HG02840 (cell line): ENCODE data around the gene PLXNC1.

ENCODE experiments used
- ATAC-seq: cut with Tn5 transposase; IDR thresholded peaks from one replicate; pipeline ENCODE4 v1.9.1; 2021; ENCODE audit warnings: mild to moderate bottlenecking, moderate library complexity, moderate number of reproducible peaks; ENCODE audit not compliant: unreplicated experiment, low FRiP score

The PLXNC1 gene

DNA sequence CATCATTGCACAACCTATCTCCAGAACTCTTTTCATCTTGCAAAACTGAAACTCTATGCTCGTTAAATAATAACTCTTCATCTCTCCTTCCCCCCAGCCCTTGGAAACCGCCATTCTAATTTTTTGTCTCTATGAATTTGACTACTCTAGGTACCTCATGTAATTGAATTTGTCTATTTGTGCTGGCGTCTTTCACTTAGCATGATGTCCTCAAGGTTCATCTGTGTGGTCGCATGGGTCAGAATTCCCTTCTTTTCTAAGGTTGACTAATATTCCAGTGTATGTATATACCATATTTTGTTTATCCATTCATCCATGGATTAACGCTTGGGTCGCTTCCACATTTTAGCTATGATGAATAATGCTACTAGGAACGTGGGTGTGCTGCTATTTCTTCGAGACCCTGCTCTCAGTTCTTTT lies 80.1 kb downstream of the PLXNC1 start:
- ATAC-seq, result peak; percentile 65

DNA sequence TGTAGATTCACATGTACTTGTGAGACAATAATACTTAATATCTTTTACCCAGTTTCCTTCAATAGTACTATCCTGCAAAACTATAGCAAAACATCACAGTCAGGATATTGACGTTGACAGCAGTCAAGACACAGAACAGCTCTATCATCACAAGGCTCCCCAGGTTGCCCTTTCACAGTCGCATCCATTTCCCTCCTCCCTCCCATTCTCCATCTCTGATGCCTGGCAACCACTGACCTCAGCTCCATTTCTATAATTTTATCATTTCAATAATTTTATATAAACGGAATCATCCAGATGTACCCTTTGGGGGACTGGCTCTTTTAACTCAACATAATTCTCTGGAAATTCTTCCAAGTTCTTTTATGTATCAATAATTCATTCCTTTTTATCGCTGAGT lies 81.5 kb downstream of the PLXNC1 start:
- no peak for ATAC-seq

DNA sequence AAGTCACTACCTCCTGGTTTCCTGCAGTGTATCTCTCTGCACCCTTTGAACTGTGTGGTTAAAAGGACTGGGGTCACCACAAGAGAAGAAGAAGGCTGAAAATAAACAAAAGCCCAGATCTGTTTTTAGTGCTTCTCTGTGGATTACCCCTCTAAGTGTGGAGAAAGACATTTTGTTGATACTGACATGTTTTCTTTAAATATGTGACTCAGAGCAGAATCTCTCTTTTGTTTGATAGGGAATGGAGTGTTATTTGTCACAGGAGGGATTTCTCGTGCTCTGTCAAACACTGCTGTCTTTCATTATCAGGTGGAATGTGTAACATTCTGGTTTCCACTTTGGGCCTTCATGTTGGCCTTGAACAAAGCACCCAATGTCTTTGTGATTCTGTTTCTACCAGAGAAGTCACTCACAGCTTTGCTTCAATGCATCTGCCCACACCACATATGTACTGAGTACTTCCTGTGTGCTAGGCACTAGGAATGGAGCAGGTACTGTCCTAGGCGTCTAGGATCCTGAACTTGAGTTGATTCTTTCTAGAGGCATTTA lies 82.1 kb downstream of the PLXNC1 start:
- no peak for ATAC-seq

DNA sequence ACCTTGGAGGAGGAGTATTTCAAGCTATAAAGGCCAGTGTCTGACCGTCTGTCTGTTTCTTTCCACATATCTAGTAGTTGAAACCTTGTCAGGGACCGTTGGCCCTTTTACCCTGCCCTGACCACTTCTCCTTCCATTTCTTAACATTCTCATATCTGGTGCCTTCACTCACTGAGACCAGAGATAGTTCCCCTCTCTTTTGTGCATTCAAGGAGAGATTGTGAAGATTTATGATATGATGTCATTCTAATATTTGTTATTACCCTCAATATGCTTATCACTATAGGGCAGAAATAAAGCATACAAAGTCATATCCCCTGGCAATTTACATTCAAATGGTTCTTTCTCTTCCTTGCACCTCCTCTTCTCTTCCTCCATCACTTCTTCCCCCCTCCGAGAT lies 83.3 kb downstream of the PLXNC1 start:
- ATAC-seq, result no peak

DNA sequence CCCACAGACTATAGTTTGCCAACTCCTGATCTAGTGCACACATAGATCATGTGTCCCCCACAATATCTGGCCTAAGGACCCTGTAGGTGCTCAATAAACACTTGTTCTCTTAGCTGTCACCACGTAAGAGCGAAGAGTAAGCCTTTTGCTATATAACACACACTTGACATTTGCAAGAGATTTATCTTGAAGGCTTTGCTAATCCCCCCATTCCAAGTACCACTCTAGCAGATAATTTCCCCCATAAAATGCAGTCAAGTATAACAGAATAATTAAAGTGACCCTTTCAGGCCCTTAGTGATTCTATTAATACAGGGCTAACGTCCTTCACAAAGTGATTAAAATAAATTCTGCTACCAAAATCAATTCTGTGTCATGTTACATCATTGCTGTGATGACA lies 87.5 kb downstream of the PLXNC1 start:
- ATAC-seq, result no peak

DNA sequence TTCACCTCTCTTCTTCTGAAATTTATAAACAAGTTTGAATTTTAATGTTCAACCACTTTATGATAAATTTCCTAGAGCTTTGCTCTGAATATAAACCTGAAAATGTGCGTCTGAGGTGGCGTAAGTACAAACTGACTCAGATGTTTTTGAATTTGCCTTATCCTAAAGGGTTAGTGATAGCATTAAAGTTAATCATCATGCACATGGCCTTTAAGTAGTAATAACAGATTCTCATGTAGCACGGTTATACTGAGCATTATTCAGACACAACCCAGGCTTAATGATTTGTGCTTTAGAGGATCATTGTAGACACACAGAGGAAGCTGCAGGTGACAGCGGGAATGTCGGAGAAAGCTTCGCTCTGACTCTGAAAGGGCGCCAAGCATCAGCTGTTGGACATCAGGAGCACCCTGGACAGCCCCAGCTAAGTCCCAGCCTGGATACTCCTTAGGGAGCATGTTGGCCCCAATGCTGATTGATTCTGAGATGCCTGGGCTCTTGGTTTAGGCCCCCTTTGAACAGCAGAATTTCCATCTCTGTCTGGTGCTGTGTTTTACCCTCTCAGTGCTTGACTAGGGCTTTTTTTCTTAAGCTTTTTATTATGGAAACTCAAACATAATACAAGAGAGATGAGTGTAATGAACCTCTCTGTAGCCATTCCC lies 91.1 kb downstream of the PLXNC1 start:
- no peak for ATAC-seq

DNA sequence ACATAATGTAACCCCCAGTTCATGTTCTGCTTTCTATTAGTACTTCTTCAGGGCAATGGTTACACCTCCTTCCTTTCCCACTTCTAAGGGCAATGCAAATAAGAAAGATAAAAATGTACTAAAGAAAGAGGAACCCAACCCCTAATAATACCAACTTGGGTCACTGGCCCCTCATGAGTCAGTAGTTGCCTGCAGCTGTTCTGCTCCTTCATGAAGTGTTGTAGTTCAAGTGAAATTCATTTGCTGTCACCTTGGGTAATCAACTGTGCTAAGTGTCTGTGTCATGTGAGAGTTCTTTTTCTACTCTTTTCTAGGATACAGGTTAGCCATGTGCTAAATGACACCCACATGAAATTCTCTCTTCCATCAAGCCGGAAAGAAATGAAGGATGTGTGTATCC lies 91.8 kb downstream of the PLXNC1 start:
- peak; percentile 91 for ATAC-seq

DNA sequence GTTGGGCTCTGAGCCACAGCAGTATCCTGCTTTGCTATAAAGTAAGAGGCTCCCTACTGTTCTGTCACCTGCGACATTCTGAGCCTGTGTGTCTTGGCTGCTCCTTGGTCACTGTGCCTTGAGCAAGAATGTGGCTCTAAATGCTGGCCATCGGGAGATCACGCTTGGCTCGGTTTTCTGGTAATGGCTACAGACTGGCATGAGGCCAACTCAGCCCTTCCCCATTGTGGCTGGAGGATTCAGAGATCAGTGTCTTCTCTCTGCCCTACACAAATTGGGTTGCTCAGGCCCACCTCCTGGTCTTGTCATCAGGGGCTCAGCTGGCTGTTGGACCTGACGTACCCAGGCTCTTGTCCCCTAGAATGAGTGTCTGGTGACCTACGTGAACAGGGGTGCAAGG lies 94.5 kb downstream of the PLXNC1 start:
- ATAC-seq, result no peak

DNA sequence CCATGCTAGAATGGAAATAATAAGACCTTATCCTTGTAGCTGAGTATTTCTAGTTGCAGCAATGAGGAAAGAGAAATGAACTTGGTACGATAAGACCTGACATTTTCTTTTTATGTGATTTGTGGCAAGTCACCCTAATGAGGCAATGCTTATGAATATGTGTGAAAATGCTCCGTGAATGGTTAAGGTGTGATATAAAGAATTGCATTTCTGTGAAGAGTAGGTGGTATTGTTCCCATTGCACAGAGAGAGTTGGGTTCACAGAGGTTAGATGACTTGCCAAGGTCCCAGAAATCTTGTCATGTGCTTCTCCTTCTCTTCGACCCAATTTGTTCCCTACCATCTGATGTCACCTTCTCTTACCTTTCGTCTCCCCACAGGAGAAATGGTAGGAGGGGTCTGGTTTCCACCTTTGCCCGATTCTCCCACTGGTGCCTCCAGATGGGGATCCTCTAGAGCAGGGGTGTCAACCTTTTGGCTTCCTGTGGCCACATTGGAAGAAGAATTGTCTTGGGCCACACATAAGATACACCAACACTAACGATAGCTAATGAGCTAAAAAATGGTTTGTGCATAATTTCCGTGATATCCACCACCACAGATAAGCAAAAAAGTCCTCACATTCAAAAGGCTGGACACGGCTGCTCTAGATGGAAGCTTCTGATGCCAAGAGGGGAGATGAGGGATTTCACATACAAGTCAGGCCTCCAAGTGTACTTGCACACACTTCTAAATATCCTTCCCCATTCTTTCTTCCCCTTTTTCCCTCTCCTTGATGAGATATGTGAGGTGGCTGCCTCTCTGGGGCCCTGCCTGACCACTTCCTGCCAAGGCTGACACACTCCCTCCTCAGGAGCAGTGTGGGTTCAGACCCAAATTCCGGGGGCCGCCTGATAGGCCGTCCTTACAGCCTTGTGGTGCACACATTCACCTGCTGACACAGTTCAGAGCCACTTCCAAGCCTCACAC lies 96.1 kb downstream of the PLXNC1 start:
- ATAC-seq, result peak; percentile 50

DNA sequence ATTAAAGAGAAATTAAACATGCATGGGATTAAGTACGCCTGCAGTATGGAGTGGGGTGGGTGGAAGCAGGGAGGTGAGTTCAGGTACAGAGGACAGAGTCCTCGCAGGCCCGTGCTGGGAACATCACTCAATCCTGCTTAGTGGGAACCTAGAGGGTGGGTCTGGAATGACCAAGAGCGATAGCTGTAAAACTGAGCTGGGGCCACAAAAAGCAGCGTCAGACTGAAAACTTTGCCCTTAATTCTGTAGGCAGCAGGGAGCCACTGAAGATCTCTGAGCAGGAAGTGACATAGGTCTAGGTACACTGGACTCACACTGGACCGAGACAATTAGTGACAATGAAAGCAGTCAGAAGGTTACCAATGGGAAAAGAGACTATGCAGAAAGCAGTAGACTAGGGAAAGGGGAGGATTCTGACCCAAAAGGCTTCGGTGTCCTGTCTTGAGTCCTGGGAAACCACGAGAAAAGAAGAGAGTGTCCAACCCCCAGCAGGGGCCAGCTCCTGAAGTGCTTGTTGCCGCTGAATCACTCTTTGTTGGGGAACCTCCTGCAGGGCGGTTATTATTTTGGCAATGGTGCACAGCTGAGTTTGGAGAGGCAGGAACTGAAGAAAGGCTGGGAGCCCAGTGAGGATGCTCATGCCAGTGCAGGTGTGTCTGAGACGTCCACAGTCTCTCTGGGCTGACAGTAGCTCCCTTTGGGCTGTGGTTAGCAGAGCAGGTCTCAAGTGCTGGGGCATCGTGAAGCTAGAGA lies 97.4 kb downstream of the PLXNC1 start:
- ATAC-seq, result no peak

DNA sequence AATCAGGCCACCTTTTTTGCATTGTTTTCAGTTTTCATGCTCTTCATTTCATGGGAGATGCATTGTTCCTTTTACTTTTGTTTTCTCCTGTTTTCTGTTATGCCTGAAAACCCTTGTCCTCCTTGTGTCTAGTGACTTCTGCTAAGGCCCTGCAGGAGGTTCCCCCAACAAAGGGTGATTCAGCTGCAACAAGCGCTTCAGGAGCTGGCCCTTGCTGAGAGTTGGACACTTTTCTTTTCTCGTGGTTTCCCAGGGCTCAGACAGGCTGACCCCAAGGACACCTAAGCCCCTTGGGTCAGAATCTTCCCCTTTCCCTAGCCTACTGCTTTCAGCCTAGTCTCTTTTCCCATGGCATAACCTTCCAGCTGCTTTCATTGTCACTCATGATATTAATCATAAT lies 98.9 kb downstream of the PLXNC1 start:
- ATAC-seq, result no peak

DNA sequence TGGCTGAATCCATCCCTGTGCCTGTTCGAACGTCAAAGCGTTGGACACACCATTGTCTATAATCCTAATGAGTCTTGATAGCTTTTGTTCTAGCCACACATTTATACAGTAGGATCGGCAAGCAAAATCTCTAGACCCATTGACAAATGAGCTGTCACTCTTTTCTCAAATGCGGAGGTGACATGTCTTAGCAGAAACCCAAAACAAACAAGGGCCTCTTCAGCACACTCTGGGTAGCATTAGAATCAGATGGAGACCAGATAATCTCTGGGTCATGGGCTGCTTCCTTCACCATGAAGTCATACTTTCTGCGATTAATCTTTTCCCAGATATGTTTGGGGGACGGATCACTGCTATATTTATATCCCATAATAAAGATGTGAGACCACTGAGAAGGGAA lies 100.2 kb downstream of the PLXNC1 start:
- ATAC-seq, result no peak

DNA sequence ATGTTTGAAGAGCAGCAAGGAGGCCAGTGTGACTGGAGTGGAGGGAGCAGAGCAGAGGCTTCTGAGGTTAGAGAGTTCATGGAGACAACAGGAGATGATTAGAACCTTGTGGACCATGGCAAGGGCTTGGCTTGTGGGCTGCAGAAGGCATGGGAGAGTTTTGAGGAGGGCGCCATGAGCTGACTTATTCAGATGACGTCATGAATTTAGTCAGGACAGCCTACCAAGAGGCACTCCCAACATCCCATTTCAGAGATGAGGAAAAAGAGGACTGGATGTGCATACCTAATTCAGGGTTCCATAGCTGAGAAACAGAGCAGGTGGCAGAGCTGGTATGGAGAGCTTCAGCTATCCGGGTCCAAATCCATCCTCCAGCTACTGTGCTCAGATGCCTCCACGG lies 101.8 kb downstream of the PLXNC1 start:
- no peak for ATAC-seq

DNA sequence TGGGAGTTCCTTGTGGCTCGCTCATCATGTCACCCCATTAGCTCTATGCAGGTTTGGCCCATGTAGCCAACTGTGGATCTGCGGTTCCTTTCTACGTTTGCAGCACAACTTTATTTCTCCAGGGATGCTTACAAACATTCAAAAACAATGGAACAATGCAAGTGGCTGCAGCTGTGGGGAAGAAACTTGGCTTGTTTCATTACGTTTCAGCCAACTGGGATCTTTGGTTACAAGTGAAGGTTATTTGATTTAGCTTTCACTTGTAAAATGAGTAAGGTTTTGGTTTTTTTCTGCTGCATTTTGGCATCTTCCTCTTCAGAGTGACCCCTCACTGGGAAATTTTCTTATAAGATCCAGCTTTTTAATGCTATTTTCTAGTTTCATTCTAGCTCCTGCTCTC lies 105.9 kb downstream of the PLXNC1 start:
- ATAC-seq, result no peak

DNA sequence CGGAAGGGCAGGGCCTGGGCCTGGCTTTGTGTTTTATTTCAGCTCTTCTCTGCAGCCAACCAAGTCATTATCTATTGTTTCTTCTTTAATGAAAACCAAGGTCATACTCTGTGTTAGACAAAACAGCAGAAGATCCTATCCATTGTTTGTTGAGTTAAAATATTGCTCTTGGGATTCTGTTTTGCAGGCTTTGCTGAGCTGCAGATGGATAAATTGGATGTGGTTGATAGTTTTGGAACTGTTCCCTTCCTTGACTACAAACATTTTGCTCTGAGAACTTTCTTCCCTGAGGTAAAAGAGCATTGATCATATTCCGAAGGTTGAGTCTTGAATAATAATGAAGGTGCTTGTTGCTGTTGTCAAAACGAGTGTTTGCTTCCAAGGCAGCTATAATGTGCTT lies 106.6 kb downstream of the PLXNC1 start:
- no peak for ATAC-seq

DNA sequence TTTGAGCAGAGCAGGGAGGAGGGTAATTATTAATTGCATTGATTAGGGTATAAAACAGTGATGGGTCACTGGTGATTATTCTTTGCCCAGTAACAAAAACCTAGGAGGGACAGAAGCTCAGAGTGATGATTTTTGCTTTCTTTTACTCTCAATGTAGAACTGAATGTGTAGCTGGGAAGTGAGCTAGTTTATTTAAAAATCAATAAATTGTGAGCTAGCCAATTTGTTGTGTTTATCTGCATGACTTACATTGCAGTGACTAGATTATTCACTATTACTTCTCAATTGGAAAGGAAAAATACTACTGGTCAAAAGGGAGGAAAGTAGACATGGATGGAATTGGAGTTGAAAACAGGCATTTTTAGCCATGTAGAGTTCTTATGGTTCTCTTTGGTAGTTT lies 107.1 kb downstream of the PLXNC1 start:
- ATAC-seq, result no peak

DNA sequence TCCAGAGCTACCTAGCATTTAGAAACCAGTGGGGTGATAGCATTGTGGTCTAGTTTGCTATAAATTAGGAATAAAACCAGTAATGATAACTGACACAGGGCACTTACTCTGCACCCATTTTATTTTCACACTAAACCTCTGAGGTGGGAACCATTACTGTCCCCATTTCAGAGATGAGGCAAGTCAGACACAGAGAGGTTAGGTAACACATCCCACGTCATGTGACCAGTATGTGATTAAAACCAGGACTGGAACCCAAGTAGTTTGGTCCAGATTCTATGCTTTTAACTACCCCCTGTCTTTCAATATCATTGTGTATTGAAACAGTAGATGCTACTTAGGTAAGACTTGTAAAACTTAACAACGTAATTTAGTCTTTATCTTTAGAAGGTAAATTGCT lies 110.2 kb downstream of the PLXNC1 start:
- ATAC-seq, result peak; percentile 46

DNA sequence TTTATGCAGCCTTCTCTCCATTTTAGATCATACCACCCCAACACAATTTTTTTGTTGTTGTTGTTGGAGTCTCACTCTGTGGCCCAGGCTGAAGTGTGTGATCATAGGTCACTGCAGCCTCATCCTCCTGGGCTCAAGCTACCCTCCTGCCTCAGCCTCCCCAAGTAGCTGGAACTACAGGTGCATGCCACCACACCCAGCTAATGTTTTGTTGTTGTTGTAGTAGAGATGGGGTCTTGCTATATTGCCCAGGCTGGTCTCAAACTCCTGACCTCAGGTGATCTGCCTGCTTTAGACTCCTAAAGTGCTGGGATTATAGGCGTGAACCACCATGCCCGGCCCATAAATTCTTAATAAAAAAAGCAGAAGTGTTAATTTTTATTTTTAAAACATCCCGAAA lies 111.6 kb downstream of the PLXNC1 start:
- no peak for ATAC-seq

DNA sequence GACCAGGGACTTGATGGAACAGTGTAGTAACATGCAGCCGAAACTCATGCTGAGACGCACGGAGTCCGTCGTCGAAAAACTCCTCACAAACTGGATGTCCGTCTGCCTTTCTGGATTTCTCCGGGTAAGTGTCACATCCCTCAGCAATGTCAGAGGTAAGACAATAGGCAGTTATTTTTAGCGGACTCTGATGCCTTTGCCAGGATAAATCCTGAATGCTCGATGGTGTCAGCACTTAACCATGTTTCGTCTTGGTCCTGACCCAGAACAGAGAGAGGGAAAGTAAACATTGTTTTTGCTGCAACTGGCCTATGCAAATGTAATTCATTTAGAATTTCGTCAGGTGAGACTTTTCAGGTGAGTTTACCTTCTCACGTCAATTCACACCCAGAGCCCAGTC lies 112.3 kb downstream of the PLXNC1 start:
- no peak for ATAC-seq

DNA sequence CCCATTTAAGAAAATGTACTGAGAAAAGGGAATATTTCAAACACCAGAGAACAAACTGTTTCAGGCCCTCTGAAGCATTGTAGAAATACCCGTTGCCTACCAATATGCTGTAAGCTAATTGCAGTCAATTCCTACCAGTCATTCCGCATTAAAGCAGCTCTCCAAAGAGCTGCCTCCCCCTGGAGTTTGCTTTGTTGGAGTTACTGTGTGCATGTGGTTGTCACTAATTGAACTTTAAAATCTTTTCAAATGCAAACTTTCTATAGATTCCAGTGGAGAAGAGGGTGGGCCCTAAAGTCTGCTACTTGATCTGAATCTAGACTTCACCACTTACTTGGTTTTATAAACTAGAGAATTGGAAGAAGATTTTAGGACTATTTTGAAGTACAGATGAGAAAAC lies 112.7 kb downstream of the PLXNC1 start:
- no peak for ATAC-seq

DNA sequence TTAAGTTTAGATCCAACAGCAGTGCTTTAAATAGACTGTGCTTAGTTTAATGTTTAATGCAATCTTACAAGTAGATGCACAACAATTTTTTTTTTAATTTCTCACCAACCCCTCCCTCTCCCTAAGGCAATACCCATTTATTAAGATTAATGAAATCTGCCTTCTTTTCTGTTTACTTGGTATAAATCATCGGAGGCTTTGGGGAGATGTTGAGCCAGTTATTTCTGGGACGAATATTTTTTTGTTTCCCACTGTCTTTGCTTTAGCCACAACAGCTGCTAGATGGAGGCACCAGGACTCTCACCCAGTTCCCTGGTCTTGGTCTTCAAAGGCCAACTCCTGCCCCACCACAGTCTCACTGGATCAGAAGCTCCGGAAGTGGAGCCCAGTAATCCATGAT lies 113.4 kb downstream of the PLXNC1 start:
- no peak for ATAC-seq
